ENCODE measurements around the gene RHOXF2.

Gene RHOXF2

DNA sequence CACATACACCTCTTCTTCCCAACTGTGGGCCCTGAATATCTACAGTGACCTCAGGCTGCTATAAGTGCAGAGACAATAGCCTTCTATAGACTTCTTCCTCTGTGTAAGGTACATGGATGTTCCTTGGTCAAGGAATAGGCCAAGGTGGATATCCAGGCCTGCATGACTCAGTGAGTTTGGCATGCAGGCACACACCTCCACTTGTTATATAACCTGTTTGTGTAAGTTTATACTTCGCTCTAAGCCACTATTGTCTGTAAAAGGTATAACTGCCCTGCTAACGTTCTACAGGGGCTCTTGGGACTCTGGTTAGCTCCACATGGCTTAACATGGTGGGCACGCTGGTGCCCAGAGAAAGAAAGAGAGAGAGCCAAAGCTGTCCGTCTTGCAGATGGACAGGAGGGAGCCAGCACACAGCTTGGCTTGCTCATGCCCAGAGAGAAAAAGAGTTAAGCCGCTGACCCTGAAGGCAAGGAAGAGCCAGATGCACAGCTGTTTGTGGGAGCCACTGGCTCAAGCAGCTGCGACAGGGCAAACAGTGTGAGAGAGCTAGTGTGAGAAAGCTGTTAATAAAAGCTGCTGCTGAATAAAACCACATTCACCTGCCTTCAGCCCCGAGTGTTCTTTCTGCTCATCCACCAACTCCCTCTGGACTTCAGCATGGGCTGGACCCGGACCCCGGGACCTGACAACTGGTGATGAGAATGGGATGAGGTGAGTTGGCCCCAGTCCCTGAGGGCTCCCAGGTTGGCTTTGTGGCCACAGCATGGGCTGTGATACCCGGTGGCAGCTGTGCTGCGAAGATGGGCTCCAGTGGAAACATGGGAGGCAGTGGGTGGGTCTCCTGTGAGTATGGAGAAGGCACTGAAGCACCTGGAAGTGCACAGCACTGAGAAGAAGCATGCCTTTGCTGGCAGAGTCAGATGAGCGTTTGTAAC lies 47.7 kb downstream of the RHOXF2 start:
- no peak for DNase-seq

GRCh38 chrX:120207009-120207605 lies 48.7 kb downstream of the RHOXF2 start:
- DNase-seq = no peak

DNA sequence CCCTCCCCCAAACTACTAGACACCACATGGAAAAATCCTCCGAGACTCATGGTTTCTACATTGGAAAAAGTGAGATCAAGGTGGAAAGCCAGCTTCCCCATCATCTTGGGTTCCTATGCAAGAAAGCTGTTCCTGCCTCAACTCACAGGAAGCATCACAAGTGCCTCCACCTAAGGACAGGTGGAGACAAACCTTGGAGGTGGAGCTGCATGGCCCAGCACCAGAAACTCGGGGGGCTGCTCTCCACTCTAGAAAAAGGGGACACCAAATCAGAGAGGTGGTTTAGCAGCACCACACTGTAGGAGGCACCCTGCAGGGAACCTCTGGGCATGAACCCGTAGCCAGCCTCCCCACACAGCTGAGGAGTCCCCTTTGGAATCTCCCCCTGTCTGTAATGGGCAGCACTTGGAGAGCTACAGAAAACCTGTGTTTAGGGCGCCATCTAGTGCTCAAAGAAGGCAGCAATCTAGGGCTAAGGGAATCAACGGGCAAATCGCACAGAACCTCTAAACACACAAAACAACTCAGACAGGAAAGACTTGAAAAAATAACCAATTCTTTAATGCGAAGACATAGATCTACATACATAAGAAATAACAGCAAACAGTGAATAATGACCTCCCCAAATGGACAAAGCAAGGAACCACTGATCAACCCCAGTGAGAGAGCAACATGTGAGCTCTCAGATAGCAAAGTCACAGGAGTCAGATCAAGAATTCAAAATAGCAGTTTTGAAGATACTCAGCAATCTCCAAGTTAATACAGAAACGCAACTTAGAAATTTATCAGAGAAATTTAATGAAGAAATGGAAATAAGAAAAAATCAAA lies 55.2 kb downstream of the RHOXF2 start:
- peak; percentile 54 to 67 for DNase-seq
